ENCODE measurements around the gene RNU1-3.
"Not testable (repeated sequence)": the region's sequence is repeated elsewhere in the genome, so short reads cannot be mapped to it uniquely, and the experiment has no call there.

The RNU1-3 gene

GRCh38 chr1:16636551-16637195 is 30.1 kb downstream of the RNU1-3 start:
- not testable (repeated sequence) for DNase-seq

- not testable (repeated sequence) for DNase-seq
Observed at GRCh38 chr1:16635959-16636358, 30.8 kb downstream of the RNU1-3 start.

- DNase-seq = not testable (repeated sequence)
Observed at GRCh38 chr1:16633540-16634282, 33.0 kb downstream of the RNU1-3 start.

- DNase-seq = not testable (repeated sequence)
Observed at GRCh38 chr1:16632044-16632850, 34.5 kb downstream of the RNU1-3 start.

- no peak for DNase-seq
Observed at GRCh38 chr1:16631248-16632043, 35.3 kb downstream of the RNU1-3 start.

GRCh38 chr1:16630661-16631247 is 36.0 kb downstream of the RNU1-3 start:
- no peak for DNase-seq

GRCh38 chr1:16629916-16630530 is 36.7 kb downstream of the RNU1-3 start:
- DNase-seq = not testable (repeated sequence)

GRCh38 chr1:16628361-16629111 is 38.2 kb downstream of the RNU1-3 start:
- no peak for DNase-seq

- not testable (repeated sequence) for DNase-seq
Observed at GRCh38 chr1:16626409-16626983, 40.3 kb downstream of the RNU1-3 start.

GRCh38 chr1:16625497-16626408 is 41.0 kb downstream of the RNU1-3 start:
- DNase-seq = no peak

GRCh38 chr1:16623812-16624719 is 42.7 kb downstream of the RNU1-3 start:
- DNase-seq = not testable (repeated sequence)

- DNase-seq = not testable (repeated sequence)
Observed at GRCh38 chr1:16623337-16623736, 43.4 kb downstream of the RNU1-3 start.

GRCh38 chr1:16621681-16622315 is 45.0 kb downstream of the RNU1-3 start:
- DNase-seq = not testable (repeated sequence)

- no peak for DNase-seq
Observed at GRCh38 chr1:16621300-16621658, 45.5 kb downstream of the RNU1-3 start.

GRCh38 chr1:16619803-16620501 is 46.8 kb downstream of the RNU1-3 start:
- not testable (repeated sequence) for DNase-seq

GRCh38 chr1:16618719-16619118 is 48.0 kb downstream of the RNU1-3 start:
- DNase-seq = no peak
